Measurements from ENCODE around the gene SYCE1. TPM values are rescaled to one million over a fixed set of nuclear protein-coding genes. Genes with fewer than 3 reads are reported as not detected.
"Not testable (repeated sequence)": the region's sequence is repeated elsewhere in the genome, so short reads cannot be mapped to it uniquely, and the experiment has no call there.

Gene SYCE1
- total RNA-seq, 1 donor from 2014 or later: not detected

GRCh38 chr10:133590226-133590969, 25.0 kb upstream of the SYCE1 start:
- H3K4me3 ChIP-seq (ENCODE audit: low read length in 3 of 3): no peak overlapping the region
- peaks cover 8 to 27% (median 18%) of the 10 kb centered on the region in 3 donors for H3K27me3 ChIP-seq (ENCODE audit: control insufficient read depth in 3 of 3, insufficient read depth in 3 of 3, low read length in 3 of 3)
- H3K9me3 ChIP-seq (ENCODE audit: control insufficient read depth in 3 of 3, low read length in 3 of 3): peaks cover 0 to 2% (median 0%) of the 10 kb centered on the region in 3 donors
- H3K4me1 ChIP-seq (ENCODE audit: control insufficient read depth in 3 of 3, insufficient read depth in 3 of 3, low read length in 3 of 3): no peaks in the 10 kb centered on the region
- no peak overlapping the region for H3K27ac ChIP-seq (ENCODE audit: low read depth, low read length)
- no peak overlapping the region for H3K9ac ChIP-seq (ENCODE audit: low read depth in 1 of 3, low read length in 3 of 3)
- H3K36me3 ChIP-seq (ENCODE audit: control insufficient read depth in 3 of 3, insufficient read depth in 3 of 3, low read length in 3 of 3): no peaks in the 10 kb centered on the region

- not testable (repeated sequence) for H3K36me3 ChIP-seq (ENCODE audit: control insufficient read depth in 3 of 3, insufficient read depth in 3 of 3, low read length in 3 of 3); H3K4me3 ChIP-seq (ENCODE audit: low read length in 3 of 3); H3K27ac ChIP-seq (ENCODE audit: low read depth, low read length); H3K27me3 ChIP-seq (ENCODE audit: control insufficient read depth in 3 of 3, insufficient read depth in 3 of 3, low read length in 3 of 3); H3K4me1 ChIP-seq (ENCODE audit: control insufficient read depth in 3 of 3, insufficient read depth in 3 of 3, low read length in 3 of 3); H3K9me3 ChIP-seq (ENCODE audit: control insufficient read depth in 3 of 3, low read length in 3 of 3); H3K9ac ChIP-seq (ENCODE audit: low read depth in 1 of 3, low read length in 3 of 3)
Measured at GRCh38 chr10:133577037-133577436, 11.7 kb upstream of the SYCE1 start.

DNA sequence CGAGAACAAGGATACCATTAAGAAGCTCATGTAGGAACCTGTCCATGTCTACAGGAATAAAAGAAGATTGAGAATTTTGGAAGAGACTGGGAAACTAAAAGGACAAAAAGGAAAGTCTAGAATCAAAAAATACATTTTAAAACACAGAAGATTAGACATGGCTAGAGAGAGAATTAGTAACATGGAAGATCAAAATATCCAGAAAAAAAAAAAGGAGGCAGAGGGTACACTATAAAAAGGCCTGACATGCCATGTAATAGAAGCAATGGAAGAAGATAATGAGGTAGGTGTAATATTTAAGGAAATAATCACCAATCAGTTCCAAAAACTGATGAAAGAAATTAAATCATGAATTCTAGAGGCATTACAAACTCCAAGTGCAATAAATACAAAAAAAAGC, 8.1 kb upstream of the SYCE1 start:
- not testable (repeated sequence) for H3K4me3 ChIP-seq (ENCODE audit: low read length in 3 of 3); H3K27me3 ChIP-seq (ENCODE audit: control insufficient read depth in 3 of 3, insufficient read depth in 3 of 3, low read length in 3 of 3); H3K4me1 ChIP-seq (ENCODE audit: control insufficient read depth in 3 of 3, insufficient read depth in 3 of 3, low read length in 3 of 3); H3K9ac ChIP-seq (ENCODE audit: low read depth in 1 of 3, low read length in 3 of 3); H3K9me3 ChIP-seq (ENCODE audit: control insufficient read depth in 3 of 3, low read length in 3 of 3); H3K36me3 ChIP-seq (ENCODE audit: control insufficient read depth in 3 of 3, insufficient read depth in 3 of 3, low read length in 3 of 3); H3K27ac ChIP-seq (ENCODE audit: low read depth, low read length)

- H3K4me3 ChIP-seq (ENCODE audit: low read length in 3 of 3); H3K9ac ChIP-seq (ENCODE audit: low read depth in 1 of 3, low read length in 3 of 3); H3K9me3 ChIP-seq (ENCODE audit: control insufficient read depth in 3 of 3, low read length in 3 of 3); H3K27ac ChIP-seq (ENCODE audit: low read depth, low read length); H3K27me3 ChIP-seq (ENCODE audit: control insufficient read depth in 3 of 3, insufficient read depth in 3 of 3, low read length in 3 of 3); H3K4me1 ChIP-seq (ENCODE audit: control insufficient read depth in 3 of 3, insufficient read depth in 3 of 3, low read length in 3 of 3); H3K36me3 ChIP-seq (ENCODE audit: control insufficient read depth in 3 of 3, insufficient read depth in 3 of 3, low read length in 3 of 3): not testable (repeated sequence)
Measured at GRCh38 chr10:133572055-133572454, 6.7 kb upstream of the SYCE1 start.

- H3K9ac ChIP-seq (ENCODE audit: low read depth in 1 of 3, low read length in 3 of 3); H3K9me3 ChIP-seq (ENCODE audit: control insufficient read depth in 3 of 3, low read length in 3 of 3); H3K27ac ChIP-seq (ENCODE audit: low read depth, low read length); H3K4me3 ChIP-seq (ENCODE audit: low read length in 3 of 3); H3K4me1 ChIP-seq (ENCODE audit: control insufficient read depth in 3 of 3, insufficient read depth in 3 of 3, low read length in 3 of 3); H3K36me3 ChIP-seq (ENCODE audit: control insufficient read depth in 3 of 3, insufficient read depth in 3 of 3, low read length in 3 of 3): not testable (repeated sequence)
- peaks cover 3 to 20% (median 6%) of the 10 kb centered on the region in 3 donors for H3K27me3 ChIP-seq (ENCODE audit: control insufficient read depth in 3 of 3, insufficient read depth in 3 of 3, low read length in 3 of 3)
Measured at GRCh38 chr10:133569801-133570200, 4.4 kb upstream of the SYCE1 start.

GRCh38 chr10:133568831-133569527, 3.6 kb upstream of the SYCE1 start:
- not testable (repeated sequence) for H3K9ac ChIP-seq (ENCODE audit: low read depth in 1 of 3, low read length in 3 of 3); H3K27ac ChIP-seq (ENCODE audit: low read depth, low read length); H3K4me1 ChIP-seq (ENCODE audit: control insufficient read depth in 3 of 3, insufficient read depth in 3 of 3, low read length in 3 of 3); H3K36me3 ChIP-seq (ENCODE audit: control insufficient read depth in 3 of 3, insufficient read depth in 3 of 3, low read length in 3 of 3); H3K4me3 ChIP-seq (ENCODE audit: low read length in 3 of 3); H3K9me3 ChIP-seq (ENCODE audit: control insufficient read depth in 3 of 3, low read length in 3 of 3)
- H3K27me3 ChIP-seq (ENCODE audit: control insufficient read depth in 3 of 3, insufficient read depth in 3 of 3, low read length in 3 of 3): peaks cover 3 to 20% (median 6%) of the 10 kb centered on the region in 3 donors

GRCh38 chr10:133568287-133568614, 2.9 kb upstream of the SYCE1 start:
- Histone ChIP-seq H3K9me3 (ENCODE audit: control insufficient read depth in 3 of 3, low read length in 3 of 3) (peaks cover 0 to 3% (median 3%) of the 10 kb centered on the region in 3 donors), H3K27me3 (ENCODE audit: control insufficient read depth in 3 of 3, insufficient read depth in 3 of 3, low read length in 3 of 3) (peaks cover 3 to 20% (median 6%) of the 10 kb centered on the region in 3 donors), H3K36me3 (ENCODE audit: control insufficient read depth in 3 of 3, insufficient read depth in 3 of 3, low read length in 3 of 3) (no peaks in the 10 kb centered on the region), H3K4me1 (ENCODE audit: control insufficient read depth in 3 of 3, insufficient read depth in 3 of 3, low read length in 3 of 3) (no peaks in the 10 kb centered on the region), H3K9ac (ENCODE audit: low read depth in 1 of 3, low read length in 3 of 3) (no peak overlapping the region), H3K4me3 (ENCODE audit: low read length in 3 of 3) (no peak overlapping the region), H3K27ac (ENCODE audit: low read depth, low read length) (no peak overlapping the region)

- Histone ChIP-seq H3K36me3 (ENCODE audit: control insufficient read depth in 3 of 3, insufficient read depth in 3 of 3, low read length in 3 of 3) (no peaks in the 10 kb centered on the region), H3K27ac (ENCODE audit: low read depth, low read length) (no peak overlapping the region), H3K4me3 (ENCODE audit: low read length in 3 of 3) (no peak overlapping the region), H3K9ac (ENCODE audit: low read depth in 1 of 3, low read length in 3 of 3) (no peak overlapping the region), H3K4me1 (ENCODE audit: control insufficient read depth in 3 of 3, insufficient read depth in 3 of 3, low read length in 3 of 3) (no peaks in the 10 kb centered on the region), H3K27me3 (ENCODE audit: control insufficient read depth in 3 of 3, insufficient read depth in 3 of 3, low read length in 3 of 3) (peaks cover 3 to 20% (median 6%) of the 10 kb centered on the region in 3 donors), H3K9me3 (ENCODE audit: control insufficient read depth in 3 of 3, low read length in 3 of 3) (peaks cover 0 to 3% (median 3%) of the 10 kb centered on the region in 3 donors)
Measured at GRCh38 chr10:133567609-133568286, 2.4 kb upstream of the SYCE1 start.

DNA sequence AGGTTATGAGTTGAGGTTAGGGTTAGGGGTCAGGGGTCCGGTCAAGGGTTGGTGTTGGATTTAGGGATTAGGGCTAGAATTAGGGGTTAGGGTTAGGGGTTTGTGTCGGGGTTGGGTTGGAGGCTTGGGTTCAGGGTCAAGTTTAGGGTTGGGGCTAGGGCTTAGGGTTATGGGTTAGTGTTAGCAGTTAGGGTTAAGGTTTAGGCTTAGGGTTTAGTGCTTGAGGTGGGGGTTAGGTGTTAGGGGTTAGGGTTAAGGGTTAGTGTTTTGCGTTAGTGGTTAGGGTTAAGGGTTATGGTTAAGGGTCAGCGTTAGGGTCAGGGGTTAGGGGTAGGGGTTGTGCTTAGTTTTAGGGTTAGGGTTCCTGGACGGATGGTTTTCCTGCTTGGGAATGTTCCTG, 1.7 kb upstream of the SYCE1 start:
- H3K9ac ChIP-seq (ENCODE audit: low read depth in 1 of 3, low read length in 3 of 3): no peak overlapping the region
- H3K27ac ChIP-seq (ENCODE audit: low read depth, low read length): no peak overlapping the region
- H3K36me3 ChIP-seq (ENCODE audit: control insufficient read depth in 3 of 3, insufficient read depth in 3 of 3, low read length in 3 of 3): no peaks in the 10 kb centered on the region
- H3K9me3 ChIP-seq (ENCODE audit: control insufficient read depth in 3 of 3, low read length in 3 of 3): peaks cover 0 to 3% (median 3%) of the 10 kb centered on the region in 3 donors
- H3K27me3 ChIP-seq (ENCODE audit: control insufficient read depth in 3 of 3, insufficient read depth in 3 of 3, low read length in 3 of 3): peaks cover 3 to 20% (median 6%) of the 10 kb centered on the region in 3 donors
- H3K4me1 ChIP-seq (ENCODE audit: control insufficient read depth in 3 of 3, insufficient read depth in 3 of 3, low read length in 3 of 3): no peaks in the 10 kb centered on the region
- no peak overlapping the region for H3K4me3 ChIP-seq (ENCODE audit: low read length in 3 of 3)

GRCh38 chr10:133564816-133565215, 567 bp downstream of the SYCE1 start:
- H3K4me3 ChIP-seq (ENCODE audit: low read length in 3 of 3): no peak overlapping the region
- H3K27ac ChIP-seq (ENCODE audit: low read depth, low read length): no peak overlapping the region
- no peaks in the 10 kb centered on the region for H3K4me1 ChIP-seq (ENCODE audit: control insufficient read depth in 3 of 3, insufficient read depth in 3 of 3, low read length in 3 of 3)
- peaks cover 0 to 3% (median 3%) of the 10 kb centered on the region in 3 donors for H3K9me3 ChIP-seq (ENCODE audit: control insufficient read depth in 3 of 3, low read length in 3 of 3)
- H3K36me3 ChIP-seq (ENCODE audit: control insufficient read depth in 3 of 3, insufficient read depth in 3 of 3, low read length in 3 of 3): no peaks in the 10 kb centered on the region
- peaks cover 3 to 20% (median 6%) of the 10 kb centered on the region in 3 donors for H3K27me3 ChIP-seq (ENCODE audit: control insufficient read depth in 3 of 3, insufficient read depth in 3 of 3, low read length in 3 of 3)
- no peak overlapping the region for H3K9ac ChIP-seq (ENCODE audit: low read depth in 1 of 3, low read length in 3 of 3)

All from skeletal muscle tissue (tissue), 4 donors.